HAP-1 (cell line): ENCODE results near the gene LEMD1.
"Not testable (repeated sequence)": the region's sequence is repeated elsewhere in the genome, so short reads cannot be mapped to it uniquely, and the experiment has no call there.

Experiments used
- DNase-seq, 2 experiments: peaks; one replicate each; pipeline ENCODE4 v3.0.0-alpha.2; 2016 to 2020; ENCODE audit warnings: low spot score in 2 of 2
- H3K27me3 ChIP-seq: fragments of 250-450 bp; sonication (Bioruptor Pico); 2 replicates; pipeline ENCODE4 v1.5.1; 2020; ENCODE audit warnings: low read depth, mild to moderate bottlenecking, moderate library complexity
- H3K36me3 ChIP-seq: fragments of 250-450 bp; sonication (Bioruptor Pico); replicated peaks from 2 replicates; pipeline ENCODE4 v1.5.1; 2020; ENCODE audit warnings: mild to moderate bottlenecking
- H3K4me1 ChIP-seq: fragments of 250-450 bp; sonication (Bioruptor Pico); 2 replicates; pipeline ENCODE4 v1.5.1; 2020; ENCODE audit warnings: mild to moderate bottlenecking
- H3K4me3 ChIP-seq: fragments of 250-450 bp; sonication (Bioruptor Pico); 2 replicates; pipeline ENCODE4 v1.5.1; 2020; ENCODE audit warnings: mild to moderate bottlenecking, moderate library complexity
- H3K9me3 ChIP-seq: fragments of 250-450 bp; sonication (Bioruptor Pico); 2 replicates; pipeline ENCODE4 v1.5.1; 2020; ENCODE audit warnings: mild to moderate bottlenecking, moderate library complexity
- in situ Hi-C: fragments of 300-500 bp; cut with MboI; formaldehyde crosslinking; loops from 3 replicates; pipeline ENCODE4 v1.14.3; 2020; ENCODE audit warnings: low sequenced_read_pairs, inconsistent platforms, mixed read lengths

The LEMD1 gene

DNA sequence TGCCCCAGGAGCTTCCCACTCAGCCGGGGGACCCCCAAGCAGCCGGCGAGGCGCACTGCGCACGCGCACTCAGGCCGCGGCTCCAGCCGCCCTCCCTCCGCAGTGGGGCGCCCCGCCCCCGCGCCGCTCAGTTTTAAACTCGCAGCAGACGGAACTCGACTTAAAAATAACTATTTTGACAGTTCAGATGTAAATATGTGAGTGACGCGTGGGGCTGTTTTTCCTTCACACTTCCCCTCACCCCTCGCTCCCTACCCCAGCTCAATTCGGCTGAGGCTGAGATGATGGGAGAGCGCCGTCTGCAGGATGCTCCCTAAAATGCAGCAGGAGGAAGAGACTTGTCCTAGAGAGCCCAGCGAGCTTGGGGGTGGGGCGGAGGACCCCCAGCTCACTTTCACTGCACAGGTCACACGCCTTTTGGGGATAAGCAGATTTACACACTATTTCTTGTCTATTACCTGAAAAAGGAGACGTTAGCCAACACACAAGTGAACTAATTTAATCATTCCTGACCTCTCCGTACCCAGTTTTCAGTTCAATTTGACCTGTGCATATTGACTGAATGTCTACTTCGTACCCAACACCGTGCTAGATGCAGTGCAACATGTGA is 8.9 kb upstream of the LEMD1 start:
- no peaks in the 10 kb centered on the region; the same call in 1 of the 2 replicates for H3K9me3 ChIP-seq
- DNase-seq = peak; percentile 53 to 85
- no peaks in the 10 kb centered on the region for H3K36me3 ChIP-seq
- H3K27me3 ChIP-seq = peaks cover 11% of the 10 kb centered on the region
- H3K4me1 ChIP-seq = peaks cover 3% of the 10 kb centered on the region; the same call in 1 of the 2 replicates
- peak overlapping the region; percentile 36 for H3K4me3 ChIP-seq
- in situ Hi-C loops = no loop called here

DNA sequence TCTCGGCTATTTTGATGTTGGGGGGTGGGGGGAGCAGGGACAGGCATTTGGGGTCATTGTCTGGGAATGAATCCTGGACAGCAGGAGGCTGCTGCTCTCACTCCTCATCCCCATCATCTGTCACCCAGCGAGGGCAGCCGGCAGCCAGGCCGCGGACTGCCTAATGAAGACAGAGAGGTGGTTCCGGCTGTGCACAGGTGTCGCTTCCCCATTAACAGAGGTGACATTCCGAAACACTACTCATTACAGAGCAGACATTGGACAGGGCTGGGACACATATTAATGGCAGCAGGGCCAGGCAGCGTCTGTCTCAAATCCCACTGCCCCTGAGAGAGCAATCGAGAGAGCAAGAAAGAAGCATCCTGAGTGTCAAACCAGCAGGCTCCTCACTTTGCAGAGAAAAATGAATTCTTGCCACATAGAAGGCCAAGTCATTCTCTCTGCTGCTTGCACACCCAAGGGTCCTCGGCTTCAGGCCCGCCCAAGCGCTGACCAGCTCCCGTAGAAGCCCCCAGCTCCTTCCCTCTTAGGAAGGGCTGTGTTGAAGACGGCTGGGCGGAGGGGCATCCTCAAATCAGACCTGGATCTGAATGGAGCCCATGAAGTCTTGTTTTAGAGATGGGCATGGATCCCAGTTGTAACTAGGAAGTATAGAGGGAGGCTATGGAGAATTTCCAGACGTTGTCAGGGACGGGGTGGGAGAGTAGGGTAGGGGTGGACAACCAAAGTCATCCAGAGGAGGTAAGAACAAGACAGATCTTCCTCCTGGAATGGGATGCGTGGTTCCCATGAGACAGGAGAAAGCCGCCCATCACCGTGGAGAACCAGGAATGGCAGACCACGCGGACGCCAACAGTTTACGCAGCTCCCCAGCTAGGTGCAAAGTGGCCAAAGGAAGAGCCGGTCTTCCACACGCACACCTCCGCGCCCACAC is 8.2 kb upstream of the LEMD1 start:
- Histone ChIP-seq H3K4me3 (peak overlapping the region; percentile 36), H3K36me3 (no peaks in the 10 kb centered on the region), H3K9me3 (no peaks in the 10 kb centered on the region; the same call in 1 of the 2 replicates), H3K27me3 (peaks cover 9% of the 10 kb centered on the region), H3K4me1 (peaks cover 3% of the 10 kb centered on the region; the same call in 1 of the 2 replicates)
- in situ Hi-C loops = no loop called here
- no peak for DNase-seq

DNA sequence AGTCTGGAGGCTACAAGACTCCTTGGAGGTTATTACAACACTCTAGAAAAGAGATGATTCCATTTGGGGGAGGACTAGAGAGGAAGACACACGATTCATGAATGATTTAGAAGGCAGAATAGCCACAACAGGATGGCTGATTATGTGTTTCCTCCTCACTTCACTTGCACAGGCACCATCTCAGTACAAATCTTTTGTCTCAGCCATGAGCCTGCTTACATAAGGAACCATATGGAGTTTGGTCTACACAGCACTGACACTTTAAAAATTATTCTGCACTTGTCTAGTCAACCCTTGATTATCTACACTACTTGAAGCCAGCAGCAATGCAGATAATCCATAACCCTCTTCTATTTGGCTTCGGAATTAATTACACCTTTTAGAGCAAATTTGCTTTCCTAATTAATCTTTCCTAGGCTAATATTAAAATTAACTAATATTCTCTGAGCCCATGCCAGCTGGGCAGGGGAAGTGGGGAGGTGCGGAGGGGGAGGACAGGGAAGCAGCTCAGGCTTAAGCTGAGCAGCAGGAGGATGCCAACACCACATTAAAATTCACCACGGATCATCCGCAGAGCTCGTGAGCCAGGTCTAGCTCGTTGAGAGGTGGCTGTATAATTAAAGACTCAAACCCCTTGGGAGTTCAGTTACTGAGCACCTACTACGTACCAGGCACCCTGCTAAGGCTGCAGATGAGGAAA is 3.2 kb upstream of the LEMD1 start:
- DNase-seq = no peak
- H3K27me3 ChIP-seq = peaks cover 25% of the 10 kb centered on the region
- no peak overlapping the region for H3K4me3 ChIP-seq
- H3K36me3 ChIP-seq = no peaks in the 10 kb centered on the region
- H3K4me1 ChIP-seq = no peaks in the 10 kb centered on the region
- in situ Hi-C loops = no loop called here
- H3K9me3 ChIP-seq = no peaks in the 10 kb centered on the region

DNA sequence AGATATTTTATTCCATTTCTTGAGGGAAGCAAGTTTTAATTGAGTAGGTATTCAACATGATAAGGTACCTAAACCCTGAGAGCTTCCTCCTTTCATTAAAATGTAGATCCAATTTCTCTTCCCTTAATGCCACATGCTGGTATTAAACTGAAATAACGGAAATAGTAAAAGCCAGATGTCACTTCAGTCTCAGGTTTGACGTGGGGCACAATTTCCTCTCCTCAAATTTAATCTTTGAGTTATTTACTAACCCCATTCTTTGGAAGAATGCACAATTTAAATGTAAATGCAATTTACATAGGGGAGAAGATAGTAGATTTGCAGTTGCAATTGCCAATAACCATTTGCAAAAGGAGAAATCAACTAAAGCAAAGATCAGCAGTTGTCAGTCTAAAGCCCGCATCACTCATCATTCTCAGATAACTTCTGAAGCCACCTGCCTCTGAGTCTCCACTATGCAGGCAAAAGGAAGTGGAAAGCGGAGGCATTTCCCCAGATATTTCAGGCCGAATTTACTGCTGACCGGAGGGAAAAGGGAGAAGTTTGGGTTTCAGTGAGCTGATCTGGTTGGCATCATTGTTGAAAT is 2.1 kb upstream of the LEMD1 start:
- no peaks in the 10 kb centered on the region for H3K9me3 ChIP-seq
- no peaks in the 10 kb centered on the region for H3K4me1 ChIP-seq
- in situ Hi-C loops = no loop called here
- DNase-seq = no peak
- H3K4me3 ChIP-seq = no peak overlapping the region
- H3K36me3 ChIP-seq = no peaks in the 10 kb centered on the region
- peaks cover 25% of the 10 kb centered on the region for H3K27me3 ChIP-seq

DNA sequence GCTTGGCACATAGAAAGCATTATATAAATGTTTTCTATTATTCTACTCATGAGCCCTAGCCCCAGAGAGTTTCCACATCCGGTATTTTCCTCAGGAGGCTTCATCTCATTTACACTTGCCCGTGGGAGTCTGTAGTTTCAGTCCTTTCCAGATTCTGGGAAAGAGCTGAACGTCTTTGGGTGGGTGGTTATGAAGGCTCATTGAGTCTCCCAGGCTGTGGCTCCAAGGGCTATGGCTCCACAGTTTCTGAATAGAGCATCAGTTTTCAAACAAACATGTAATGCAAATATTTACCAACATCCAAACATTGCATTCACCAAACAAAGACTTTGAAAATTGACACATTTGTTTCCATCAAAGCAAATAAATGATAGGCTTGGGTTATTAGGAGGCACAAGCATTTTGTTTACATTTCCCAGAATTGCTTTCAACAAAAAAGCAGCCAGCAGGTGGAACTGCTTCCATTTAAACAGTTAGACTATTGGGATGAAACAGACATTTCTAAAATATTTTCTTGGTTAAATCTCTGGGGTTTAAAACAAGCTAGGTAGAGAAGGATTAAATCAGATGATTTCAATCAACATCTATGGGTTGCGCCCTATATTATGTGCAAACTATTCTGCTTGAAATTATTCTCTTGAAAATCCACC is 1.3 kb upstream of the LEMD1 start:
- H3K36me3 ChIP-seq = no peaks in the 10 kb centered on the region
- no peaks in the 10 kb centered on the region for H3K9me3 ChIP-seq
- no peaks in the 10 kb centered on the region for H3K4me1 ChIP-seq
- H3K4me3 ChIP-seq = no peak overlapping the region
- in situ Hi-C loops = no loop called here
- no peak for DNase-seq
- peaks cover 25% of the 10 kb centered on the region for H3K27me3 ChIP-seq

DNA sequence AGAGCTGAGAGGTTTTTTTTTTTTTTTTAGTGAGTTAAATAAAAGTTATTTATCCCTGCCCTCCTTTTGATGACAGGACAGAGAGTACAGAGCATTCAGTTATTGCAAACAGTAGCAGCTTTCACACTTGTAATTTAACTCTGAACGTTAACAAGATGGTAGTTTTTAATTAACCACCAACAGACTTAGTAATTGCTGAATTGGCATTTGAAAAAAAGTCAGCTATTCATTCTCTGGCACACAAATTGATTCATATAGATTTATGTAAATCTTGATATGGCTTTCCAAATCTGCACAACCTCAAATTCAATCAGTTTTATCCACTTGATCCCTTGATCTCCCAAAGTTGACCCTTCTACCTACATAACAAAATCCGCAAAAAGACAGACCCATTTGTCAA is 918 bp downstream of the LEMD1 start:
- in situ Hi-C loops = no loop called here
- no peaks in the 10 kb centered on the region for H3K9me3 ChIP-seq
- H3K4me1 ChIP-seq = no peaks in the 10 kb centered on the region
- H3K4me3 ChIP-seq = no peak overlapping the region
- no peaks in the 10 kb centered on the region for H3K36me3 ChIP-seq
- DNase-seq = no peak
- H3K27me3 ChIP-seq = peaks cover 25% of the 10 kb centered on the region

DNA sequence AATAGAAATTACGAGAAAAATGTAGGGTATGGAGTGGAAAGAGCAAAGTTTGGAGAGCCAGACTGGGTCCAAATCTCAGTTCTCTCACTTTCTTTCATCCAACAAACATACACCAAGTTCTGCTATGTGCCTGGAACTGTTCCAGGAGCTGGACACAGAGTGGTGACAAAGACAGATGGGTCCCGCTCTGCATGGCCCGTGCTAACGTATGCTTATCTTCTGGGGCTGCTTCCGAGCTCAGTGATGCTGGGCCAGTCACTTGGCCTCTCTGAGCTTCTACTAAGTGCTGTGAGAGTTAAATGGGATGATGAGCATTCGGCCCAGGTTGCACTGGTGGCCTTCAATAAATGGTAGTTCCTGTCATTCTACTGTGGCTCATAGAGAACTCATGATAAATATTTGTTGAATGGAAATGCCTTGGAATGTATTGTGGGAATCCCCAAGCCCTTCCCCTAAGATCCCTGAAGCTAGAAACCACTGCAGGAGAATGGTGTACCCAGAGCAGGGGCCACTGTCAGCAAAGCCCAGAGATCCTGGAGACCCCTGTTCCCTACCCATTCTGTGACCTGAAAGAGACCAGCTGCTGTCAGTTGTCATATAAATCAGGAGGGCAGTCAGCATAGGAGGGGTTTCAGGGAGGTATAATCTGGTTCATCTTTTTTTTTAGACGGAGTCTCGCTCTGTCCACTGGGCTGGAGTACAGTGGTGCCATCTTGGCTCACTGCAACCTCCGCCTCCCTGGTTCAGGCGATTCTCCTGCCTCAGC is 3.8 kb downstream of the LEMD1 start:
- in situ Hi-C loops = no loop called here
- no peaks in the 10 kb centered on the region for H3K9me3 ChIP-seq
- H3K36me3 ChIP-seq = no peaks in the 10 kb centered on the region
- H3K4me3 ChIP-seq = no peak overlapping the region
- no peaks in the 10 kb centered on the region for H3K4me1 ChIP-seq
- no peak for DNase-seq
- peaks cover under 1% of the 10 kb centered on the region; the same call in 1 of the 2 replicates for H3K27me3 ChIP-seq

DNA sequence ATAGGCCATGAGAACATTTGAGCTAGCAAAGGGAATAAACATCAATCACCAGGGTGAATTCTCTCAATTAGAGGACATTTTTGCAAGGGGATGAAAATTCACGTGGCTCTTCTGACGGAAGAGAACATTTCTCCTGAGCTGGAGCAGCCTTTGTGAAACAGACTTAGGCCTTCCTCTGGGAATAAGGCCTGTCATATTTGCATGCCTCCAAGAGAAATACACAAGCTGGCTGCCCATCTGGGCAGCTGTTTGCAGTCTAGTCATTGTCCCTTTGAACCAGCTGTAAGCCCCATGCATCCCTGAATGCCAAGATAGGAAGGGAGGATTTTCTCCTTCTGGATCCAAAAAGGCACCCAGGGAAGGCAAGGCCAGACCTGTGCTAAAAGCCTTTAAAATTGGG is 5.5 kb downstream of the LEMD1 start:
- Histone ChIP-seq H3K36me3 (no peaks in the 10 kb centered on the region), H3K4me3 (no peak overlapping the region), H3K4me1 (peaks cover 10% of the 10 kb centered on the region), H3K27me3 (no peaks in the 10 kb centered on the region; the same call in 1 of the 2 replicates), H3K9me3 (no peaks in the 10 kb centered on the region)
- DNase-seq = no peak
- in situ Hi-C loops = no loop called here

DNA sequence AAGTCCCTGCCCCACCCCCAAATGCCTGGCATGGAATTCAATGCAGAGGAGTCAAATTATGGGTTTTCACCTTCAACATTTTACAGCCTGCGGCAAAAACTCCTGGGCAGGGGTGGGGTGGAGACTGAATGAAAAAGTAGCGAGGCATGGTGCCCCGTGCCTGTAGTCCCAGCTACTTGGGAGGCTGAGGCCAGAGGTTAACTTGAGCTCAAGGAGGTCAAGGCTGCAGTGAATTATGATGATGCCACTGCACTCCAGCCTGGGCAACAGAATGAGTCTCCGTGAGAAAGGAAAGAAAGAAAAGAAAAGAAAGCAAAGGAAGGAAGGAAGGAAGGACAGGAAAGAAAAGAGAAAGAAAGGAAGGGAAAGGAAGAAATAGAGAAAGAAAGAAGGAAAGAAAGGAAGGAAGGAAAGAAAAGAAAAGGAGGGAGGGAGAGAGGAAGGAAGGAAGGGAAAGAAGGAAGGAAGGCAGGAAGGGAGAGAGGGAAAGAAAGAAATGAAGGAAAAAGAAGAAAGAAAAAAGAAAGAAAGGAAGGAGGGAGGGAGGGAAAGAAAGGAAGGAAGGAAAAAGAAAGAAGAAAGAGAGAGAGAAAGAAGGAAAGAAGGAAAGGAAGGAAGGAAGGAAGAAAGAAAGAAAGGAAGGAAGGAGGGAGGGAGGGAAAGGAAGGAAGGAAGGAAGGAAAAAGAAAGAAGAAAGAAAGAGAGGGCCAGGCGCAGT is 11.1 kb downstream of the LEMD1 start:
- Histone ChIP-seq H3K9me3 (no peaks in the 10 kb centered on the region), H3K27me3 (no peaks in the 10 kb centered on the region; the same call in 1 of the 2 replicates), H3K4me3 (no peak overlapping the region), H3K4me1 (peaks cover 16% of the 10 kb centered on the region), H3K36me3 (no peaks in the 10 kb centered on the region)
- no peak for DNase-seq
- in situ Hi-C loops = no loop called here

DNA sequence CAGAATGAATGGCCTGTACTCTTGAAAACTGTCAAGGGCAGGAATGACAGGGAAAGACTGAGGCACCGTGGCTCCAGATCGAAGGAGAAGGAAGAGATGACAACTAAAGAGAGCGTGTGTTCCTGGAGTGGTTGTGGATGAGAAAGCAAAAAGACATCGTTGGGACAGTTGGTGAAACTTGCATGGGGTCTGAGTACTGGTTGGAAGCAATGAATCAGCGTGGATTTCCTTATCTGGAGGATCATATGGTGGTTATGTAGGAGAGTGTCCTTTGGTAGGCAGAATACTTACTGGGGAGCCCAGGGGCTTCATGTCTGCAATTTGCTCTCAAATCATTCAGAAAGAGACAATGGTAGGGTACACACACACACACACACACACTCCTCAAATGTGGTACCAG is 13.9 kb downstream of the LEMD1 start:
- H3K9me3 ChIP-seq = no peaks in the 10 kb centered on the region
- no peak for DNase-seq
- no peaks in the 10 kb centered on the region for H3K36me3 ChIP-seq
- in situ Hi-C loops = no loop called here
- peaks cover 16% of the 10 kb centered on the region for H3K4me1 ChIP-seq
- no peaks in the 10 kb centered on the region for H3K27me3 ChIP-seq
- no peak overlapping the region for H3K4me3 ChIP-seq

DNA sequence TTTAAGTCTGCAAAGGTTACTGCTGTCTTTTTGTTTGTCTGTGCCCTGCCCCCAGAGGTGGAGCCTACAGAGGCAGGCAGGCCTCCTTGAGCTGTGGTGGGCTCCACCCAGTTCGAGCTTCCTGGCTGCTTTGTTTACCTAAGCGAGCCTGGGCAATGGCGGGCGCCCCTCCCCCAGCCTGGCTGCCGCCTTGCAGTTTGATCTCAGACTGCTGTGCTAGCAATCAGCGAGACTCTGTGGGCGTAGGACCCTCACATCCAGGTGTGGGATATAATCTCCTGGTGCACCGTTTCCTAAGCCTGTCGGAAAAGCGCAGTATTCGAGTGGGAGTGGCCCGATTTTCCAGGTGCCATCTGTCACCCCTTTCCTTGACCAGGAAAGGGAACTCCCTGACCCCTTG is 15.6 kb downstream of the LEMD1 start:
- H3K4me3 ChIP-seq, H3K27me3 ChIP-seq, H3K4me1 ChIP-seq, H3K9me3 ChIP-seq, in situ Hi-C loops, H3K36me3 ChIP-seq: not testable (repeated sequence)
- peak in 1 of 2 experiments; percentile 25 for DNase-seq

DNA sequence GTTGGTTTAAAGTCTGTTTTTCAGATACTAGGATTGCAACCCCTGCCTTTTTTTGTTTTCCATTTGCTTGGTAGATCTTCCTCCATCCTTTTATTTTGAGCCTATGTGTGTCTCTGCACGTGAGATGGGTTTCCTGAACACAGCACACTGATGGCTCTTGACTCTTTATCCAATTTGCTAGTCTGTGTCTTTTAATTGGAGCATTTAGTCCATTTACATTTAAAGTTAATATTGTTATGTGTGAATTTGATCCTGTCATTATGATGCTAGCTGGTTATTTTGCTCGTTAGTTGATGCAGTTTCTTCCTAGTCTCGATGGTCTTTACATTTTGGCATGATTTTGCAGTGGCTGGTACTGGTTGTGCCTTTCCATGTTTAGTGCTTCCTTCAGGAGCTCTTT is 17.4 kb downstream of the LEMD1 start:
- H3K36me3 ChIP-seq, in situ Hi-C loops, H3K9me3 ChIP-seq, H3K27me3 ChIP-seq, H3K4me3 ChIP-seq, H3K4me1 ChIP-seq, DNase-seq: not testable (repeated sequence)
